HCT116 (cell line): ENCODE data around the gene RAG1. TPM values are rescaled to one million over a fixed set of nuclear protein-coding genes. Genes with fewer than 3 reads are reported as not detected.

Experiments
- ATAC-seq: fragments of 200-7000 bp; cut with Tn5 transposase; 2 replicates; pipeline ENCODE4 v1.9.1; 2020; ENCODE audit warnings: mild to moderate bottlenecking, moderate library complexity
- BruUV-seq: library from RNA; stranded (reverse); fragments of 400-500 nt; replicated peaks from 2 replicates; lab custom pipeline; 2021; lab: Mats Ljungman, UMichigan
- CTCF ChIA-PET: fragments of 300-600 bp; sonication (Branson Sonifier 250); formaldehyde crosslinking; loops from one replicate; lab custom pipeline; 2021; ENCODE audit warnings: antibody characterized with exemption; lab: Charles Lee
- POLR2A ChIA-PET: fragments of 300-600, 350-600 bp; sonication (Branson Sonifier 250); formaldehyde crosslinking; loops from one replicate; lab custom pipeline; 2021; ENCODE audit warnings: antibody characterized with exemption; lab: Charles Lee
- RAD21 ChIA-PET, 2 experiments: fragments of 300-600 bp; sonication (Branson Sonifier 250); formaldehyde crosslinking; loops; one replicate each; lab custom pipeline; 2023; ENCODE audit warnings: low total read pairs in 2 of 2; ENCODE audit not compliant: uncharacterized antibody in 2 of 2, unreplicated experiment in 2 of 2, low non-redundant PET in 1 of 2; lab: Charles Lee
- DNase-seq: peaks from one replicate; pipeline ENCODE4 v3.0.0-alpha.2; 2010; ENCODE audit warnings: low read depth, low spot score
- H2AFZ ChIP-seq: fragments of 200-600 bp; shearing (Covaris generic), sonication (generic); 2 replicates; pipeline ENCODE4 v1.6.1; 2017; ENCODE audit warnings: low read depth, mixed run types, mixed read lengths, antibody characterized with exemption, low read length; ENCODE audit not compliant: poor library complexity, severe bottlenecking
- H3K27ac ChIP-seq: 2 replicates; pipeline ENCODE4 v1.5.1; 2012; ENCODE audit warnings: low read depth, low read length
- H3K27me3 ChIP-seq: fragments of 200-600 bp; sonication (generic); 2 replicates; pipeline ENCODE4 v1.6.1; 2016; ENCODE audit warnings: mixed run types, low read length, mixed read lengths; ENCODE audit not compliant: insufficient read depth
- H3K36me3 ChIP-seq, 2 experiments: fragments of 200-500 bp in 1 of 2; fragments of 200-600 bp in 1 of 2; sonication (Bioruptor generic) in 1 of 2; sonication (generic) in 1 of 2; 2 replicates each; pipeline versions ENCODE4 v1.5.1 to v1.6.1; 2014 to 2016; ENCODE audit warnings: low read length in 2 of 2, inconsistent platforms in 1 of 2, mixed read lengths in 1 of 2, mixed run types in 1 of 2; ENCODE audit not compliant: insufficient read depth in 2 of 2, control insufficient read depth in 1 of 2
- H3K4me1 ChIP-seq, 2 experiments: fragments of 200-600 bp in 1 of 2; sonication (generic) in 1 of 2; 2 replicates each; pipeline versions ENCODE4 v1.5.1 to v1.6.1; 2012 to 2017; ENCODE audit warnings: low read length in 2 of 2, inconsistent platforms in 1 of 2, mild to moderate bottlenecking in 1 of 2, mixed read lengths in 1 of 2, mixed run types in 1 of 2, moderate library complexity in 1 of 2; ENCODE audit not compliant: insufficient read depth in 2 of 2, control insufficient read depth in 1 of 2
- H3K4me2 ChIP-seq: fragments of 200-600 bp; sonication (generic); 2 replicates; pipeline ENCODE4 v1.6.1; 2017; ENCODE audit warnings: mixed run types, low read length, mixed read lengths
- H3K4me3 ChIP-seq, 2 experiments: fragments of 200-600 bp in 1 of 2; sonication (generic) in 1 of 2; replicated peaks in 1 of 2; 2 replicates each; pipeline ENCODE4 v1.5.1; 2011 to 2016; ENCODE audit warnings: low read length in 2 of 2, control low read depth in 1 of 2, low read depth in 1 of 2, mild to moderate bottlenecking in 1 of 2, mixed read lengths in 1 of 2, mixed run types in 1 of 2
- H3K79me2 ChIP-seq: fragments of 200-600 bp; sonication (generic); 2 replicates; pipeline ENCODE4 v1.6.1; 2017; ENCODE audit warnings: mild to moderate bottlenecking, mixed run types, low read length, moderate library complexity, mixed read lengths; ENCODE audit not compliant: insufficient read depth
- H3K9ac ChIP-seq: fragments of 200-600 bp; sonication (generic); 2 replicates; pipeline ENCODE4 v1.6.1; 2016; ENCODE audit warnings: low read length, mixed read lengths
- H3K9me2 ChIP-seq: fragments of 200-600 bp; sonication (generic), shearing (Covaris generic); 2 replicates; pipeline ENCODE4 v1.6.1; 2017; ENCODE audit warnings: mixed run types, mild to moderate bottlenecking, moderate library complexity; ENCODE audit not compliant: insufficient read depth
- H3K9me3 ChIP-seq, 2 experiments: fragments of 200-500 bp in 1 of 2; fragments of 200-600 bp in 1 of 2; sonication (Bioruptor generic) in 1 of 2; sonication (generic) in 1 of 2; 2 replicates each; pipeline ENCODE4 v1.6.1; 2014 to 2017; ENCODE audit warnings: low read length in 2 of 2, mixed read lengths in 2 of 2, inconsistent platforms in 1 of 2, low read depth in 1 of 2, mild to moderate bottlenecking in 1 of 2, mixed run types in 1 of 2, moderate library complexity in 1 of 2; ENCODE audit not compliant: control insufficient read depth in 1 of 2, insufficient read depth in 1 of 2
- H4K20me1 ChIP-seq: fragments of 200-600 bp; sonication (generic), shearing (Covaris generic); 2 replicates; pipeline ENCODE4 v1.6.1; 2017; ENCODE audit warnings: mixed run types, mild to moderate bottlenecking, moderate library complexity; ENCODE audit not compliant: insufficient read depth
- CBX3 ChIP-seq: IDR thresholded peaks from 2 replicates; pipeline ENCODE4 v1.6.1; 2012; ENCODE audit warnings: low read depth
- CEBPB ChIP-seq: IDR thresholded peaks from 2 replicates; pipeline ENCODE4 v1.6.1; 2012; ENCODE audit warnings: low read depth
- CTCF ChIP-seq, 3 experiments: fragments of 200-600 bp in 1 of 3; sonication (generic) in 1 of 3; IDR thresholded peaks in 2 of 3; conservative IDR thresholded peaks in 1 of 3; 2 replicates each; pipeline ENCODE4 v1.5.1; 2012 to 2017; ENCODE audit warnings: low read depth in 2 of 3, low read length in 2 of 3, antibody characterized with exemption in 1 of 3, borderline replicate concordance in 1 of 3, control low read depth in 1 of 3, mild to moderate bottlenecking in 1 of 3, mixed read lengths in 1 of 3, mixed run types in 1 of 3, moderate library complexity in 1 of 3; ENCODE audit not compliant: insufficient read depth in 1 of 3
- EGR1 ChIP-seq: IDR thresholded peaks from 2 replicates; pipeline ENCODE4 v1.6.1; 2012; ENCODE audit warnings: low read depth
- EZH2 ChIP-seq: fragments of 200-600 bp; sonication (generic); IDR thresholded peaks from 2 replicates; pipeline ENCODE4 v1.6.1; 2017; ENCODE audit warnings: antibody characterized with exemption, mixed run types
- EZH2phosphoT487 ChIP-seq: fragments of 200-600 bp; IDR thresholded peaks from 2 replicates; pipeline ENCODE4 v1.6.1; 2018; ENCODE audit warnings: antibody characterized with exemption, borderline replicate concordance
- POLR2A ChIP-seq: IDR thresholded peaks from 2 replicates; pipeline ENCODE4 v1.7.0; 2011; ENCODE audit warnings: borderline replicate concordance; ENCODE audit not compliant: insufficient read depth, insufficient read length; ENCODE audit errors: extremely low read depth
- RAD21 ChIP-seq: IDR thresholded peaks from 2 replicates; pipeline ENCODE4 v1.6.1; 2012; ENCODE audit warnings: low read depth, mild to moderate bottlenecking
- REST ChIP-seq: IDR thresholded peaks from 2 replicates; pipeline ENCODE4 v1.6.1; 2012; ENCODE audit warnings: low read depth
- SP1 ChIP-seq: IDR thresholded peaks from 2 replicates; pipeline ENCODE4 v1.6.1; 2012; ENCODE audit warnings: low read depth
- SRF ChIP-seq: IDR thresholded peaks from 2 replicates; pipeline ENCODE4 v1.6.1; 2012; ENCODE audit warnings: low read depth
- TCF7L2 ChIP-seq: IDR thresholded peaks from 2 replicates; pipeline ENCODE4 v1.7.0; 2011; ENCODE audit warnings: borderline replicate concordance, inconsistent platforms; ENCODE audit not compliant: insufficient read depth, insufficient read length; ENCODE audit errors: extremely low read depth
- ZBTB33 ChIP-seq: IDR thresholded peaks from 2 replicates; pipeline ENCODE4 v1.6.1; 2011; ENCODE audit warnings: mild to moderate bottlenecking, low read length, moderate library complexity; ENCODE audit not compliant: insufficient replicate concordance; ENCODE audit errors: extremely low read depth
- ZNF274 ChIP-seq: fragments of 200-500 bp; sonication (Bioruptor generic); IDR thresholded peaks from 2 replicates; pipeline ENCODE4 v1.6.1; 2014; ENCODE audit warnings: mild to moderate bottlenecking, low read depth, low read length, inconsistent platforms
- intact Hi-C: fragments of 100-400 bp; cut with micrococcal nuclease; formaldehyde crosslinking; loops from 2 replicates; pipeline ENCODE4 v1.10.0; 2022
- total RNA-seq: library from RNA; stranded (reverse); gene quantifications from one replicate; pipeline ENCODE4 v1.2.1, GENCODE V29; 2021; ENCODE audit not compliant: unreplicated experiment

Gene RAG1
- total RNA-seq, 1 experiment from 2014 or later: 0.54 TPM

- ChIA-PET POLR2A (no interaction called here), CTCF (interaction anchor here (0.6 to 1.0 kb wide), 2 partner anchors 10 to 38 kb away, joined by 3 read pairs; no protein-coding TSS in a partner anchor), RAD21 (no interaction called here)
- TF ChIP-seq CTCF (IDR thresholded peaks at IDR 0.05 in 2 of 3, conservative IDR thresholded peaks at IDR 0.05 in 1 of 3; ENCODE audit: borderline replicate concordance in 1 of 3, insufficient read depth in 1 of 3, low read depth in 2 of 3, low read length in 2 of 3): no peak
- TF ChIP-seq REST: no peak
- TF ChIP-seq EZH2phosphoT487: no peak
- no peak for TF ChIP-seq CEBPB
- no peak for TF ChIP-seq CBX3
- TF ChIP-seq SP1: no peak
- TF ChIP-seq POLR2A: no peak
- TF ChIP-seq TCF7L2: no peak
- no peak for TF ChIP-seq EGR1
- TF ChIP-seq SRF: no peak
- no peak for TF ChIP-seq RAD21
- TF ChIP-seq EZH2: no peak
- no peak for TF ChIP-seq ZNF274
- TF ChIP-seq ZBTB33: no peak
- DNase-seq: no peak
- ATAC-seq: no peak
- no peak overlapping the region for H3K4me2 ChIP-seq
- H3K36me3 ChIP-seq: no peaks in the 10 kb centered on the region
- H3K4me1 ChIP-seq: no peaks in the 10 kb centered on the region
- intact Hi-C loops: no loop called here
- no peaks in the 10 kb centered on the region for H4K20me1 ChIP-seq
- no peak overlapping the region for H3K27ac ChIP-seq
- no peaks in the 10 kb centered on the region for H3K79me2 ChIP-seq
- BruUV-seq: no TSS peak
- H3K9ac ChIP-seq: no peak overlapping the region
- no peaks in the 10 kb centered on the region for H3K9me3 ChIP-seq
- no peaks in the 10 kb centered on the region for H3K27me3 ChIP-seq
- no peaks in the 10 kb centered on the region for H3K9me2 ChIP-seq
- no peak overlapping the region for H3K4me3 ChIP-seq
- H2AFZ ChIP-seq: no peak overlapping the region
Observed at GRCh38 chr11:36530840-36531239, 37.0 kb upstream of the RAG1 start.
